ENCODE results near the gene TFDP2. TPM values are rescaled to one million over a fixed set of nuclear protein-coding genes. Genes with fewer than 3 reads are reported as not detected.
"Not testable (repeated sequence)": the region's sequence is repeated elsewhere in the genome, so short reads cannot be mapped to it uniquely, and the experiment has no call there.

TFDP2 gene
- total RNA-seq, 1 experiment from 2014 or later = 27.9 TPM

- no peak for DNase-seq (ENCODE audit: low read depth)
- in situ Hi-C loops (cut with HindIII; ENCODE audit: low pct_unique_long_range_greater_than_20kb, low sequenced_read_pairs) = no loop called here
Observed at GRCh38 chr3:141950572-141951493, 198.5 kb downstream of the TFDP2 start.

GRCh38 chr3:141949972-141950371 is 199.4 kb downstream of the TFDP2 start:
- in situ Hi-C loops (cut with HindIII; ENCODE audit: low pct_unique_long_range_greater_than_20kb, low sequenced_read_pairs) = no loop called here
- DNase-seq (ENCODE audit: low read depth) = no peak

GRCh38 chr3:141949399-141949798 is 199.9 kb downstream of the TFDP2 start:
- DNase-seq (ENCODE audit: low read depth) = no peak
- in situ Hi-C loops (cut with HindIII; ENCODE audit: low pct_unique_long_range_greater_than_20kb, low sequenced_read_pairs) = no loop called here

GRCh38 chr3:141945726-141946485 is 203.4 kb downstream of the TFDP2 start:
- DNase-seq (ENCODE audit: low read depth) = peak; percentile 45
- in situ Hi-C loops (cut with HindIII; ENCODE audit: low pct_unique_long_range_greater_than_20kb, low sequenced_read_pairs) = no loop called here

GRCh38 chr3:141942006-141942405 is 207.3 kb downstream of the TFDP2 start:
- in situ Hi-C loops (cut with HindIII; ENCODE audit: low pct_unique_long_range_greater_than_20kb, low sequenced_read_pairs) = no loop called here

GRCh38 chr3:141941093-141941492 is 208.3 kb downstream of the TFDP2 start:
- in situ Hi-C loops (cut with HindIII; ENCODE audit: low pct_unique_long_range_greater_than_20kb, low sequenced_read_pairs) = no loop called here
- DNase-seq (ENCODE audit: low read depth) = no peak

More at GRCh38 chr3:141942006-141942405, 207.3 kb downstream of the TFDP2 start:
- no peak for DNase-seq (ENCODE audit: low read depth)

GRCh38 chr3:141940194-141940776 is 209.1 kb downstream of the TFDP2 start:
- in situ Hi-C loops (cut with HindIII; ENCODE audit: low pct_unique_long_range_greater_than_20kb, low sequenced_read_pairs) = no loop called here
- DNase-seq (ENCODE audit: low read depth) = peak; percentile 89

- no peak for DNase-seq (ENCODE audit: low read depth)
- in situ Hi-C loops (cut with HindIII; ENCODE audit: low pct_unique_long_range_greater_than_20kb, low sequenced_read_pairs) = no loop called here
Observed at GRCh38 chr3:141939759-141940158, 209.6 kb downstream of the TFDP2 start.

GRCh38 chr3:141938011-141938500 is 211.3 kb downstream of the TFDP2 start:
- no peak for DNase-seq (ENCODE audit: low read depth)
- in situ Hi-C loops (cut with HindIII; ENCODE audit: low pct_unique_long_range_greater_than_20kb, low sequenced_read_pairs) = no loop called here

GRCh38 chr3:141934354-141934753 is 215.0 kb downstream of the TFDP2 start:
- in situ Hi-C loops (cut with HindIII; ENCODE audit: low pct_unique_long_range_greater_than_20kb, low sequenced_read_pairs) = no loop called here
- DNase-seq (ENCODE audit: low read depth) = no peak

- no peak for DNase-seq (ENCODE audit: low read depth)
- in situ Hi-C loops (cut with HindIII; ENCODE audit: low pct_unique_long_range_greater_than_20kb, low sequenced_read_pairs) = no loop called here
Observed at GRCh38 chr3:141933421-141934300, 215.7 kb downstream of the TFDP2 start.

- no peak for DNase-seq (ENCODE audit: low read depth)
- in situ Hi-C loops (cut with HindIII; ENCODE audit: low pct_unique_long_range_greater_than_20kb, low sequenced_read_pairs) = no loop called here
Observed at GRCh38 chr3:141930801-141931200, 218.5 kb downstream of the TFDP2 start.

GRCh38 chr3:141929341-141929995 is 219.9 kb downstream of the TFDP2 start:
- DNase-seq (ENCODE audit: low read depth) = no peak

GRCh38 chr3:141928631-141929270 is 220.6 kb downstream of the TFDP2 start:
- no peak for DNase-seq (ENCODE audit: low read depth)
- in situ Hi-C loops (cut with HindIII; ENCODE audit: low pct_unique_long_range_greater_than_20kb, low sequenced_read_pairs) = no loop called here

More at GRCh38 chr3:141929341-141929995, 219.9 kb downstream of the TFDP2 start:
- in situ Hi-C loops (cut with HindIII; ENCODE audit: low pct_unique_long_range_greater_than_20kb, low sequenced_read_pairs) = no loop called here

- DNase-seq (ENCODE audit: low read depth) = no peak
- in situ Hi-C loops (cut with HindIII; ENCODE audit: low pct_unique_long_range_greater_than_20kb, low sequenced_read_pairs) = no loop called here
Observed at GRCh38 chr3:141926929-141927328, 222.4 kb downstream of the TFDP2 start.

- DNase-seq (ENCODE audit: low read depth); in situ Hi-C loops (cut with HindIII; ENCODE audit: low pct_unique_long_range_greater_than_20kb, low sequenced_read_pairs): not testable (repeated sequence)
Observed at GRCh38 chr3:141925677-141926076, 223.7 kb downstream of the TFDP2 start.

GRCh38 chr3:141921316-141921715 is 228.0 kb downstream of the TFDP2 start:
- DNase-seq (ENCODE audit: low read depth) = no peak
- in situ Hi-C loops (cut with HindIII; ENCODE audit: low pct_unique_long_range_greater_than_20kb, low sequenced_read_pairs) = no loop called here

Data from Caki2 (cell line).